NCI-H2171 (cell line): Measurements from ENCODE around the gene TNFRSF25.
"Not testable (repeated sequence)": the region's sequence is repeated elsewhere in the genome, so short reads cannot be mapped to it uniquely, and the experiment has no call there.

Source experiments
- DNase-seq: peaks from one replicate; lab custom pipeline; 2025; lab: John Stamatoyannopoulos, UW

The TNFRSF25 gene

GRCh38 chr1:6501279-6501813 lies 35.4 kb upstream of the TNFRSF25 start:
- no peak for DNase-seq

GRCh38 chr1:6500544-6501278 lies 34.7 kb upstream of the TNFRSF25 start:
- no peak for DNase-seq

- no peak for DNase-seq
Measured at GRCh38 chr1:6499296-6499695, 33.3 kb upstream of the TNFRSF25 start.

GRCh38 chr1:6498576-6499111 lies 32.7 kb upstream of the TNFRSF25 start:
- no peak for DNase-seq

- DNase-seq: no peak
Measured at GRCh38 chr1:6497867-6498575, 32.0 kb upstream of the TNFRSF25 start.

- DNase-seq: peak; percentile 54
Measured at GRCh38 chr1:6497215-6497866, 31.4 kb upstream of the TNFRSF25 start.

- DNase-seq: no peak
Measured at GRCh38 chr1:6496890-6497214, 30.9 kb upstream of the TNFRSF25 start.

- no peak for DNase-seq
Measured at GRCh38 chr1:6496365-6496721, 30.4 kb upstream of the TNFRSF25 start.

- DNase-seq: no peak
Measured at GRCh38 chr1:6495540-6496364, 29.8 kb upstream of the TNFRSF25 start.

- DNase-seq: peak; percentile 75
Measured at GRCh38 chr1:6495041-6495441, 29.1 kb upstream of the TNFRSF25 start.

- DNase-seq: no peak
Measured at GRCh38 chr1:6494627-6495026, 28.7 kb upstream of the TNFRSF25 start.

GRCh38 chr1:6493834-6494223 lies 27.9 kb upstream of the TNFRSF25 start:
- DNase-seq: not testable (repeated sequence)

GRCh38 chr1:6491966-6492365 lies 26.0 kb upstream of the TNFRSF25 start:
- no peak for DNase-seq

- no peak for DNase-seq
Measured at GRCh38 chr1:6491480-6491962, 25.5 kb upstream of the TNFRSF25 start, which contains the start of gene PLEKHG5. TSS of gene PLEKHG5 (minus strand) at chr1:6491667. CDS start at chr1:6477571, 14,096 bp downstream.

GRCh38 chr1:6491081-6491449 lies 25.1 kb upstream of the TNFRSF25 start:
- DNase-seq: no peak

- peak; percentile 76 for DNase-seq
Measured at GRCh38 chr1:6490181-6491080, 24.5 kb upstream of the TNFRSF25 start.

GRCh38 chr1:6489799-6490180 lies 23.8 kb upstream of the TNFRSF25 start:
- peak; percentile 55 for DNase-seq

GRCh38 chr1:6489383-6489765 lies 23.4 kb upstream of the TNFRSF25 start:
- DNase-seq: peak; percentile 52

- peak; percentile 90 for DNase-seq
Measured at GRCh38 chr1:6488602-6489382, 22.8 kb upstream of the TNFRSF25 start.
